Neural cell (in vitro differentiated cells): Measurements from ENCODE around the gene CLDN20. TPM values are rescaled to one million over a fixed set of nuclear protein-coding genes. Genes with fewer than 3 reads are reported as not detected.

Source experiments
- H2AFZ ChIP-seq: fragments of 200-600, 300-800 bp; sonication (generic), shearing (Covaris generic); 2 replicates; pipeline ENCODE4 v1.6.0; 2014; ENCODE audit warnings: low read depth, mild to moderate bottlenecking, antibody characterized with exemption, low read length, moderate library complexity
- H3F3A ChIP-seq: fragments of 200-600 bp; shearing (Covaris generic); 2 replicates; pipeline ENCODE4 v1.6.1; 2016; ENCODE audit warnings: mild to moderate bottlenecking, moderate library complexity, mixed read lengths, antibody characterized with exemption, low read length; ENCODE audit not compliant: insufficient read depth, poor library complexity, severe bottlenecking
- H3K27ac ChIP-seq: fragments of 200-600, 300-800 bp; sonication (generic), shearing (Covaris generic); 2 replicates; pipeline ENCODE4 v1.5.1; 2014; ENCODE audit warnings: mild to moderate bottlenecking, low read length, moderate library complexity
- H3K27me3 ChIP-seq: fragments of 300-800, 200-600 bp; sonication (generic), shearing (Covaris generic); 2 replicates; pipeline ENCODE4 v1.6.0; 2014; ENCODE audit warnings: mild to moderate bottlenecking, low read depth, low read length, moderate library complexity; ENCODE audit not compliant: insufficient read depth
- H3K36me3 ChIP-seq: fragments of 300-800, 200-600 bp; sonication (generic), shearing (Covaris generic); 2 replicates; pipeline ENCODE4 v1.5.1; 2014; ENCODE audit warnings: mild to moderate bottlenecking, antibody characterized with exemption, low read length, moderate library complexity; ENCODE audit not compliant: insufficient read depth
- H3K4me2 ChIP-seq: fragments of 300-800, 200-600 bp; sonication (generic), shearing (Covaris generic); 2 replicates; pipeline ENCODE4 v1.6.0; 2014; ENCODE audit warnings: mild to moderate bottlenecking, low read length
- H3K4me3 ChIP-seq: fragments of 300-800, 200-600 bp; sonication (generic), shearing (Covaris generic); 2 replicates; pipeline ENCODE4 v1.5.1; 2014; ENCODE audit warnings: mild to moderate bottlenecking, low read length, moderate library complexity
- H3K79me2 ChIP-seq: fragments of 200-600 bp; shearing (Covaris generic); replicated peaks from 2 replicates; pipeline ENCODE4 v1.6.0; 2014; ENCODE audit warnings: mild to moderate bottlenecking, low read length, moderate library complexity; ENCODE audit not compliant: insufficient read depth
- H3K9ac ChIP-seq: fragments of 300-800, 200-600 bp; sonication (generic), shearing (Covaris generic); 2 replicates; pipeline ENCODE4 v1.6.1; 2016; ENCODE audit warnings: mild to moderate bottlenecking, low read length, mixed read lengths
- H3K9me2 ChIP-seq: fragments of 200-600 bp; shearing (Covaris generic); 2 replicates; pipeline ENCODE4 v1.6.1; 2016; ENCODE audit warnings: mild to moderate bottlenecking, low read length, mixed read lengths; ENCODE audit not compliant: insufficient read depth
- H3K9me3 ChIP-seq: fragments of 200-600, 300-800 bp; sonication (generic), shearing (Covaris generic); 2 replicates; pipeline ENCODE4 v1.6.1; 2016; ENCODE audit warnings: mild to moderate bottlenecking, mixed run types, low read length, moderate library complexity, mixed read lengths
- H4K20me1 ChIP-seq: fragments of 200-600 bp; shearing (Covaris generic); 2 replicates; pipeline ENCODE4 v1.6.1; 2016; ENCODE audit warnings: mild to moderate bottlenecking, mixed run types; ENCODE audit not compliant: insufficient read depth
- CTCF ChIP-seq: fragments of 450-650 bp; IDR thresholded peaks from 2 replicates; pipeline ENCODE4 v1.5.1; 2014; ENCODE audit warnings: antibody characterized with exemption, mild to moderate bottlenecking, moderate library complexity; ENCODE audit not compliant: poor library complexity, severe bottlenecking
- EP300 ChIP-seq: fragments of 450-650 bp; conservative IDR thresholded peaks from 2 replicates; pipeline ENCODE4 v1.6.1; 2014; ENCODE audit warnings: antibody characterized with exemption, mild to moderate bottlenecking, moderate library complexity; ENCODE audit not compliant: poor library complexity, severe bottlenecking
- EZH2 ChIP-seq: fragments of 200-600, 300-800 bp; shearing (Covaris generic), sonication (generic); IDR thresholded peaks from 2 replicates; pipeline ENCODE4 v1.6.1; 2014; ENCODE audit warnings: antibody characterized with exemption, low read length, borderline replicate concordance, mild to moderate bottlenecking; ENCODE audit not compliant: insufficient read depth, poor library complexity, severe bottlenecking
- MXI1 ChIP-seq: fragments of 450-650 bp; conservative IDR thresholded peaks from 2 replicates; pipeline ENCODE4 v1.6.1; 2014; ENCODE audit warnings: antibody characterized with exemption, mild to moderate bottlenecking; ENCODE audit not compliant: poor library complexity, severe bottlenecking
- POLR2AphosphoS5 ChIP-seq: IDR thresholded peaks from 2 replicates; pipeline ENCODE4 v1.6.1; 2012
- RAD21 ChIP-seq: fragments of 450-650 bp; conservative IDR thresholded peaks from 2 replicates; pipeline ENCODE4 v1.6.1; 2014; ENCODE audit warnings: antibody characterized with exemption, mild to moderate bottlenecking, moderate library complexity
- SMC3 ChIP-seq: fragments of 450-650 bp; conservative IDR thresholded peaks from 2 replicates; pipeline ENCODE4 v1.6.1; 2014; ENCODE audit warnings: antibody characterized with exemption, mild to moderate bottlenecking, moderate library complexity; ENCODE audit not compliant: poor library complexity
- TAF1 ChIP-seq: IDR thresholded peaks from 2 replicates; pipeline ENCODE4 v1.6.1; 2012; ENCODE audit warnings: low read depth
- polyA plus RNA-seq: library from polyadenylated mRNA; depleted of rRNA; stranded (reverse); fragments of >200 nt; gene quantifications from 2 replicates; pipeline ENCODE4 v1.2.3, GENCODE V29; 2014
- TF ChIP-seq, protein P1 (sequence below): IDR thresholded peaks from 2 replicates; pipeline ENCODE4 v1.6.1; 2012; ENCODE audit warnings: borderline replicate concordance

CLDN20 gene
- polyA plus RNA-seq, 1 donor from 2014 or later, result not detected

DNA sequence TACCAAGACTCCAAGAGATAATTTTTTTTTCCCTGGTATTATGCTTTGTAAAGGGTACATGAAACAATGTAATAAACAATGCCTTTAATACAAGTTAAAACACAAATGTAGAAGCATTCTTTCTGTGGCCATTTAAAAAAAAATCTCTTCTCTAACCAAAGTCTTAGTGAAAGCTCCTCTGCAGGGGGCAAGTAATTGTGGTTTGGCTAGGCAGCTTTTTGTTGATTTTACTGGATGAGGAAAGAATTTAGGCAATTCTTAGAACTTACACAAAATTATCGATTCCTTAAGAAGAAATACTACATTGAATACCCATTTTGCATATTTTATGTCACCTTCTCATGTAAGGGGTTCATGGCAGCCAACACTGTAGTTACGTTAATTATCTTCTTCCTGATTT, 38.1 kb downstream of the CLDN20 start:
- Histone ChIP-seq H3K9ac (no peak overlapping the region), H3K4me2 (no peak overlapping the region), H3K27me3 (no peaks in the 10 kb centered on the region), H3K4me3 (no peak overlapping the region), H3K27ac (no peak overlapping the region), H3K36me3 (no peaks in the 10 kb centered on the region), H3F3A (no peaks in the 10 kb centered on the region), H3K79me2 (no peaks in the 10 kb centered on the region), H3K9me2 (no peaks in the 10 kb centered on the region), H3K9me3 (no peaks in the 10 kb centered on the region), H2AFZ (no peak overlapping the region), H4K20me1 (no peaks in the 10 kb centered on the region)
- no peak for TF ChIP-seq POLR2AphosphoS5
- TF ChIP-seq EZH2, result no peak
- TF ChIP-seq RAD21, result no peak
- TF ChIP-seq SMC3, result no peak
- no peak for TF ChIP-seq EP300
- TF ChIP-seq, protein P1, sequence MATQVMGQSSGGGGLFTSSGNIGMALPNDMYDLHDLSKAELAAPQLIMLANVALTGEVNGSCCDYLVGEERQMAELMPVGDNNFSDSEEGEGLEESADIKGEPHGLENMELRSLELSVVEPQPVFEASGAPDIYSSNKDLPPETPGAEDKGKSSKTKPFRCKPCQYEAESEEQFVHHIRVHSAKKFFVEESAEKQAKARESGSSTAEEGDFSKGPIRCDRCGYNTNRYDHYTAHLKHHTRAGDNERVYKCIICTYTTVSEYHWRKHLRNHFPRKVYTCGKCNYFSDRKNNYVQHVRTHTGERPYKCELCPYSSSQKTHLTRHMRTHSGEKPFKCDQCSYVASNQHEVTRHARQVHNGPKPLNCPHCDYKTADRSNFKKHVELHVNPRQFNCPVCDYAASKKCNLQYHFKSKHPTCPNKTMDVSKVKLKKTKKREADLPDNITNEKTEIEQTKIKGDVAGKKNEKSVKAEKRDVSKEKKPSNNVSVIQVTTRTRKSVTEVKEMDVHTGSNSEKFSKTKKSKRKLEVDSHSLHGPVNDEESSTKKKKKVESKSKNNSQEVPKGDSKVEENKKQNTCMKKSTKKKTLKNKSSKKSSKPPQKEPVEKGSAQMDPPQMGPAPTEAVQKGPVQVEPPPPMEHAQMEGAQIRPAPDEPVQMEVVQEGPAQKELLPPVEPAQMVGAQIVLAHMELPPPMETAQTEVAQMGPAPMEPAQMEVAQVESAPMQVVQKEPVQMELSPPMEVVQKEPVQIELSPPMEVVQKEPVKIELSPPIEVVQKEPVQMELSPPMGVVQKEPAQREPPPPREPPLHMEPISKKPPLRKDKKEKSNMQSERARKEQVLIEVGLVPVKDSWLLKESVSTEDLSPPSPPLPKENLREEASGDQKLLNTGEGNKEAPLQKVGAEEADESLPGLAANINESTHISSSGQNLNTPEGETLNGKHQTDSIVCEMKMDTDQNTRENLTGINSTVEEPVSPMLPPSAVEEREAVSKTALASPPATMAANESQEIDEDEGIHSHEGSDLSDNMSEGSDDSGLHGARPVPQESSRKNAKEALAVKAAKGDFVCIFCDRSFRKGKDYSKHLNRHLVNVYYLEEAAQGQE, result no peak
- TF ChIP-seq MXI1, result no peak

DNA sequence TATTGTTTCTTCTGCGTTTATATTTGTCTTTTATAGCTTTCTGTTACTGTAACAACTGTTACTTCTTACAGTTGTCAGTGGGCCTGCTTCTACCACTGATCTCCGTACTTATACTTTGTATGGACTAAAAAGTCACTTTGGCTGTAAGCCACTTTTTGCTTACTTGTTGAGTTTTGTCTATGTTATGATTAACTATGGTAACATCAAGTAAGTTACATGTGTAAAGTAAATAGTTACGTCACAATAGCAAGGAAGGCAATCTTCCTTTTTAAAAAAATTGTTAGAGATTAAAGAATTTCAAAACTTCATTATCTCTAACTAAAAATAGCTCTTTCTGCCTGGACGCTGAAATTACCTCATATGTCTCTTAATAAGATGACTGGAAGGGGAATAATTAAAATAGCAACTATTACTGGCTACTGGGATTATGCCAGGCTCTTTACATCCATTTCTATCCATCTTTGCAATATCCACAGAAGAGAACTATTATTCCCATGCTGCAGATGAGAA, 39.6 kb downstream of the CLDN20 start:
- Histone ChIP-seq H3K9ac (no peak overlapping the region), H3K9me2 (no peaks in the 10 kb centered on the region), H3K36me3 (no peaks in the 10 kb centered on the region), H2AFZ (no peak overlapping the region), H3F3A (no peaks in the 10 kb centered on the region), H3K9me3 (no peaks in the 10 kb centered on the region), H3K79me2 (no peaks in the 10 kb centered on the region), H4K20me1 (no peaks in the 10 kb centered on the region), H3K4me3 (no peak overlapping the region), H3K4me2 (no peak overlapping the region), H3K27ac (no peak overlapping the region), H3K27me3 (no peaks in the 10 kb centered on the region)
- TF ChIP-seq RAD21 (no peak), EZH2 (no peak), MXI1 (no peak), SMC3 (no peak), POLR2AphosphoS5 (no peak), EP300 (no peak), TAF1 (no peak), CTCF (no peak)
- TF ChIP-seq, protein P1, result no peak
